NCI-H82 treated with DMSO at 0.1 percent for 48 hours (cell line): ENCODE results near the gene RAB9A.
A peak's percentile ranks its signal among the peaks of the same experiment; 100 is the strongest.
"Not testable (repeated sequence)": the region's sequence is repeated elsewhere in the genome, so short reads cannot be mapped to it uniquely, and the experiment has no call there.

Source experiments
- DNase-seq: peaks from one replicate; lab custom pipeline; 2025; ENCODE audit not compliant: unreplicated experiment; lab: John Stamatoyannopoulos, UW

Gene RAB9A

GRCh38 chrX:13699183-13699826 lies 10.4 kb downstream of the RAB9A start:
- no peak for DNase-seq

GRCh38 chrX:13700380-13700779 lies 11.5 kb downstream of the RAB9A start:
- DNase-seq: no peak

GRCh38 chrX:13702111-13702789 lies 13.3 kb downstream of the RAB9A start:
- DNase-seq: no peak

- no peak for DNase-seq
Measured at GRCh38 chrX:13703135-13703534, 14.2 kb downstream of the RAB9A start.

- DNase-seq: no peak
Measured at GRCh38 chrX:13703589-13703988, 14.7 kb downstream of the RAB9A start.

- no peak for DNase-seq
Measured at GRCh38 chrX:13711141-13711540, 22.2 kb downstream of the RAB9A start.

GRCh38 chrX:13716455-13716854 lies 27.5 kb downstream of the RAB9A start:
- no peak for DNase-seq

GRCh38 chrX:13716905-13717304 lies 28.0 kb downstream of the RAB9A start:
- no peak for DNase-seq

- DNase-seq: no peak
Measured at GRCh38 chrX:13717700-13718472, 29.0 kb downstream of the RAB9A start.

GRCh38 chrX:13719192-13719856 lies 30.4 kb downstream of the RAB9A start:
- DNase-seq: no peak

- no peak for DNase-seq
Measured at GRCh38 chrX:13721371-13721770, 32.4 kb downstream of the RAB9A start.

GRCh38 chrX:13721819-13722519 lies 33.0 kb downstream of the RAB9A start:
- DNase-seq: no peak

GRCh38 chrX:13724878-13725277 lies 36.0 kb downstream of the RAB9A start:
- not testable (repeated sequence) for DNase-seq

GRCh38 chrX:13726583-13726982 lies 37.7 kb downstream of the RAB9A start:
- DNase-seq: not testable (repeated sequence)

GRCh38 chrX:13730523-13730922 lies 41.6 kb downstream of the RAB9A start:
- DNase-seq: not testable (repeated sequence)

GRCh38 chrX:13732246-13733067 lies 43.5 kb downstream of the RAB9A start:
- DNase-seq: no peak

GRCh38 chrX:13733506-13733905 lies 44.6 kb downstream of the RAB9A start:
- DNase-seq: no peak

GRCh38 chrX:13734278-13735172 lies 45.6 kb downstream of the RAB9A start, which contains the start of the genes OFD1 and TRAPPC2:
Gene OFD1, plus strand, starts transcription at chrX:13734748. Its CDS starts 324 bp downstream, at chrX:13735072.
Gene TRAPPC2, minus strand, starts transcription at chrX:13734620. Its CDS starts 14,657 bp downstream, at chrX:13719963.
- peak; percentile 91 for DNase-seq

- DNase-seq: no peak
Measured at GRCh38 chrX:13741695-13742094, 52.8 kb downstream of the RAB9A start.
